Measurements from ENCODE around the gene CCDC171. TPM values are rescaled to one million over a fixed set of nuclear protein-coding genes. Genes with fewer than 3 reads are reported as not detected.

CCDC171 gene
- total RNA-seq, 4 donors from 2014 or later, result 1.1 to 5.1 (median 3.6) TPM

DNA sequence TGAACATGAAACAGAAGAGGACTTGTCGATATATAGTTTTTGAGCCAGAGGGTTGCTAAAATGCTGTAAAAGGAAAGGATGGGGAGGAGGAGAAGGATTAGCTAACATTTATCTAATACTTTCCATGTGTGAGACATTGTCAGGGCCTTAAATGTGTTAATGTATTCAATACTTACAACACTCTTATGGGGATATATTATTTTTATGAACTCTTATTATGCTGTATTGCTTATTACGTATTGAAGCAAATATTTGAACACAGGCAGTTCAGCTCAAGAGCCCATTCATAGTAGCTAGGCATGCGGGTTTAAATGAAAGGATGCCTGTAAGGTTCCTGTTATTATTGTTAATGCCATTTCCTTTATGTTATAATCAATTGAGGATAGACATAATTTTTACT is 391.5 kb downstream of the CCDC171 start:
- DNase-seq, result no peak
- 89 to 93% methylated on average over 3 of the region's 3 CpGs for WGBS, 2 donors (ENCODE audit: low coverage in 1 of 2)
- in situ Hi-C loops (cut with MboI; ENCODE audit: low pct_ligation_motif_present in 1 of 4, low pct_unique_long_range_greater_than_20kb in 1 of 4, low sequenced_read_pairs in 3 of 4) (no loop called here), intact Hi-C loops (cut with DNase I; ENCODE audit: low total_unique reads) (no loop called here)
- Histone ChIP-seq H3K4me3 (no peak overlapping the region), H3K4me1 (no peaks in the 10 kb centered on the region), H3K36me3 (no peaks in the 10 kb centered on the region), H3K9me3 (no peaks in the 10 kb centered on the region), H3K27ac (no peak overlapping the region), H3K27me3 (no peaks in the 10 kb centered on the region)
- TF ChIP-seq, protein P1, sequence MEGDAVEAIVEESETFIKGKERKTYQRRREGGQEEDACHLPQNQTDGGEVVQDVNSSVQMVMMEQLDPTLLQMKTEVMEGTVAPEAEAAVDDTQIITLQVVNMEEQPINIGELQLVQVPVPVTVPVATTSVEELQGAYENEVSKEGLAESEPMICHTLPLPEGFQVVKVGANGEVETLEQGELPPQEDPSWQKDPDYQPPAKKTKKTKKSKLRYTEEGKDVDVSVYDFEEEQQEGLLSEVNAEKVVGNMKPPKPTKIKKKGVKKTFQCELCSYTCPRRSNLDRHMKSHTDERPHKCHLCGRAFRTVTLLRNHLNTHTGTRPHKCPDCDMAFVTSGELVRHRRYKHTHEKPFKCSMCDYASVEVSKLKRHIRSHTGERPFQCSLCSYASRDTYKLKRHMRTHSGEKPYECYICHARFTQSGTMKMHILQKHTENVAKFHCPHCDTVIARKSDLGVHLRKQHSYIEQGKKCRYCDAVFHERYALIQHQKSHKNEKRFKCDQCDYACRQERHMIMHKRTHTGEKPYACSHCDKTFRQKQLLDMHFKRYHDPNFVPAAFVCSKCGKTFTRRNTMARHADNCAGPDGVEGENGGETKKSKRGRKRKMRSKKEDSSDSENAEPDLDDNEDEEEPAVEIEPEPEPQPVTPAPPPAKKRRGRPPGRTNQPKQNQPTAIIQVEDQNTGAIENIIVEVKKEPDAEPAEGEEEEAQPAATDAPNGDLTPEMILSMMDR (IDR thresholded peaks at IDR 0.05), result no peak
- TF ChIP-seq EP300 (IDR thresholded peaks at IDR 0.05; ENCODE audit: low read depth) (no peak), POLR2AphosphoS5 (IDR thresholded peaks at IDR 0.05) (no peak), POLR2A (IDR thresholded peaks at IDR 0.05) (no peak)

DNA sequence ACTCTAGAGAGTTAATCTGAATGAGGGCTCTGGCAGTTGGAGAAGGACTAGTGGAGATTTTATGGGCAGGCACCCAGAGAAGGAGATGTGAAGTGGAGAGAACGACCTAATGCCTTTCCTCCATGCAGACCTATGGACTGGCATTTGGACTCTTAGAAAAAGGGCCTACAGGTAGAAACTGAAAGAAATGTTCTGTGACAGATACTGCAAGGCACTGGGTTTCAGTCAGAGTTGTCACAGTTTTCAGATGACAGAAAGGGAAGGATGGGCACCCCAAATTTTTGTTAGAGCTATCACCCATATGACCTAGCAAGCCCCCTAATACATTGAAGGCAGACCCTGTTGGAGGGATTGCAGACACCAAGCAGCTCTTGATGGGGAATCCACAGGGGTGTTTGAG is 406.8 kb downstream of the CCDC171 start:
- no peak overlapping the region for H3K4me3 ChIP-seq
- no peak overlapping the region for H3K27ac ChIP-seq
- H3K4me1 ChIP-seq, result no peaks in the 10 kb centered on the region
- WGBS, 2 donors (ENCODE audit: low coverage in 1 of 2), result 50 to 88% methylated on average over 1 of the region's 1 CpG
- H3K27me3 ChIP-seq, result no peaks in the 10 kb centered on the region
- intact Hi-C loops (cut with DNase I; ENCODE audit: low total_unique reads), result no loop called here
- H3K36me3 ChIP-seq, result no peaks in the 10 kb centered on the region
- DNase-seq, result no peak
- in situ Hi-C loops (cut with MboI; ENCODE audit: low pct_ligation_motif_present in 1 of 4, low pct_unique_long_range_greater_than_20kb in 1 of 4, low sequenced_read_pairs in 3 of 4), result loop anchor here in 1 of 4 donors (25.0 kb wide), 1 partner anchor 103 kb away; no protein-coding TSS in a partner anchor
- no peak for TF ChIP-seq EP300 (IDR thresholded peaks at IDR 0.05; ENCODE audit: low read depth)
- TF ChIP-seq, protein P1 (IDR thresholded peaks at IDR 0.05), result no peak
- TF ChIP-seq POLR2A (IDR thresholded peaks at IDR 0.05), result no peak
- TF ChIP-seq POLR2AphosphoS5 (IDR thresholded peaks at IDR 0.05), result no peak
- H3K9me3 ChIP-seq, result no peaks in the 10 kb centered on the region

DNA sequence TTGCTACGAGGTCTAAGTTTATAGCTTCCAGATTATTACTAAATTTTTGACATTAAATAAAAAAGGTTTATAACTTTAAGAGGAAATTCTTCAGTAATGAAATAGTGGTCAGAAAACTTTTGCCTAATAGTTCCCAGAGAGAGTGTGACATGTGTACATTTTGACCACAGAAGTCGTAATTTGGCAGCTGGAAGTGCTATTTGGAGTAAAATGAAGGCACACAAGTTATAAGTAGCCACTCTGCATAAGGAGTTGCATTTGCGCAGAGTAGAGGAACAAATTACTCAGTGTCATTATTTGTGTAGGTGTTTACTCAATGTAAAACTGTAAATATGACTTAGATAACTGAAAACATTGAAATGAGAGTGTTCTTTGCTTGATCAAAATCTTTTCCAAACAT is 408.4 kb downstream of the CCDC171 start:
- no peak overlapping the region for H3K27ac ChIP-seq
- intact Hi-C loops (cut with DNase I; ENCODE audit: low total_unique reads), result no loop called here
- TF ChIP-seq POLR2AphosphoS5 (IDR thresholded peaks at IDR 0.05), result no peak
- TF ChIP-seq, protein P1 (IDR thresholded peaks at IDR 0.05), result no peak
- no peak for TF ChIP-seq EP300 (IDR thresholded peaks at IDR 0.05; ENCODE audit: low read depth)
- no peak for TF ChIP-seq POLR2A (IDR thresholded peaks at IDR 0.05)

DNA sequence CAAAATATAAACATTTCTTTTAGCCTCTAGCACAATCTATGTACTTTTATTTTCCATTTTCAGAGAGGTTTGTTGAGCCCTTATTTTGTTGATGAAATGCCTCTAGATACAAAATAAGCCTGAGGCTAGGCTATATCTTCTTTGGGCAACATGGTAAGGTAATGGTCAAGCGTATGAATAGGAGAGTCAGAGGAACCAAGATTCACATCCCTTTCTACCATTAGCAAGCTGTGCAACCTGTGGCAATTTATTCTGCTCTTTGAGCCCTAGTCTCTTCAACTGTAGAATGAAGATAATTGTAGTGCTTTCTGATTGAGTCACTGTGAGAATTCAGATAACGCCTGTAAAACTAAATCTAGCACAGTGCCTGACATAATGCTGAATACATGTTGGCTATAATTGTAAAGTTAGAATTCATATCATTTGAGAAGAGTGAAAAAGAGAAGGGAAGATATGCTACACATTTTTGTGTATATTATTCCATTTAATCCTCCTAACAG is 412.5 kb downstream of the CCDC171 start:
- no peaks in the 10 kb centered on the region for H3K4me1 ChIP-seq
- H3K4me3 ChIP-seq, result no peak overlapping the region
- no peak overlapping the region for H3K27ac ChIP-seq
- in situ Hi-C loops (cut with MboI; ENCODE audit: low pct_ligation_motif_present in 1 of 4, low pct_unique_long_range_greater_than_20kb in 1 of 4, low sequenced_read_pairs in 3 of 4), result loop anchor here in 1 of 4 donors (25.0 kb wide), 1 partner anchor 97 kb away; no protein-coding TSS in a partner anchor
- TF ChIP-seq, protein P1 (IDR thresholded peaks at IDR 0.05), result no peak
- 85 to 100% methylated on average over 2 of the region's 2 CpGs for WGBS, 2 donors (ENCODE audit: low coverage in 1 of 2)
- intact Hi-C loops (cut with DNase I; ENCODE audit: low total_unique reads), result no loop called here
- DNase-seq, result no peak
- H3K27me3 ChIP-seq, result no peaks in the 10 kb centered on the region
- H3K36me3 ChIP-seq, result no peaks in the 10 kb centered on the region
- no peaks in the 10 kb centered on the region for H3K9me3 ChIP-seq

More for the DNA sequence above, 408.4 kb downstream of the CCDC171 start:
- no peaks in the 10 kb centered on the region for H3K36me3 ChIP-seq
- no peak for DNase-seq
- no peaks in the 10 kb centered on the region for H3K4me1 ChIP-seq
- no peaks in the 10 kb centered on the region for H3K27me3 ChIP-seq
- no peaks in the 10 kb centered on the region for H3K9me3 ChIP-seq
- in situ Hi-C loops (cut with MboI; ENCODE audit: low pct_ligation_motif_present in 1 of 4, low pct_unique_long_range_greater_than_20kb in 1 of 4, low sequenced_read_pairs in 3 of 4), result loop anchor here in 1 of 4 donors (25.0 kb wide), 1 partner anchor 101 kb away; no protein-coding TSS in a partner anchor
- WGBS, 2 donors (ENCODE audit: low coverage in 1 of 2), result 62 to 76% methylated on average over 3 of the region's 3 CpGs
- H3K4me3 ChIP-seq, result no peak overlapping the region
